H9 (cell line): Measurements from ENCODE around the gene TMPRSS7. TPM values are rescaled to one million over a fixed set of nuclear protein-coding genes. Genes with fewer than 3 reads are reported as not detected.

ENCODE experiments used
- DNase-seq: peaks from one replicate; pipeline ENCODE4 v3.0.0-alpha.2; 2017
- H2AFZ ChIP-seq: one replicate; pipeline ENCODE4 v1.6.1; 2013; ENCODE audit warnings: mild to moderate bottlenecking, low read length, control low read depth, moderate library complexity
- H2AK5ac ChIP-seq: 2 replicates; pipeline ENCODE4 v1.6.1; 2013; ENCODE audit warnings: low read length, control low read depth, mixed read lengths; ENCODE audit not compliant: insufficient read length
- H2BK120ac ChIP-seq: one replicate; pipeline ENCODE4 v1.6.1; 2013; ENCODE audit warnings: low read depth, mild to moderate bottlenecking, low read length, control low read depth, inconsistent platforms; ENCODE audit not compliant: poor library complexity, severe bottlenecking
- H2BK12ac ChIP-seq: 2 replicates; pipeline ENCODE4 v1.6.1; 2013; ENCODE audit warnings: low read length, control low read depth, mixed read lengths, low read depth; ENCODE audit not compliant: insufficient read length
- H2BK15ac ChIP-seq: 2 replicates; pipeline ENCODE4 v1.6.1; 2013; ENCODE audit warnings: low read depth, low read length, control low read depth
- H2BK20ac ChIP-seq: one replicate; pipeline ENCODE4 v1.6.1; 2013; ENCODE audit warnings: low read depth, mild to moderate bottlenecking, low read length, control low read depth, inconsistent platforms; ENCODE audit not compliant: poor library complexity, severe bottlenecking
- H2BK5ac ChIP-seq: 2 replicates; pipeline ENCODE4 v1.6.1; 2013; ENCODE audit warnings: low read length, control low read depth, mixed read lengths; ENCODE audit not compliant: insufficient read length
- H3K14ac ChIP-seq: 2 replicates; pipeline ENCODE4 v1.6.1; 2013; ENCODE audit warnings: low read length, control low read depth; ENCODE audit not compliant: insufficient read depth
- H3K18ac ChIP-seq: 2 replicates; pipeline ENCODE4 v1.6.1; 2013; ENCODE audit warnings: low read depth, mild to moderate bottlenecking, mixed read lengths, low read length, control low read depth; ENCODE audit not compliant: insufficient read length
- H3K23ac ChIP-seq: 2 replicates; pipeline ENCODE4 v1.6.1; 2013; ENCODE audit warnings: low read length, control low read depth, mixed read lengths, low read depth; ENCODE audit not compliant: insufficient read length
- H3K23me2 ChIP-seq: 2 replicates; pipeline ENCODE4 v1.6.1; 2013; ENCODE audit warnings: low read depth, mild to moderate bottlenecking, mixed read lengths, low read length, control low read depth; ENCODE audit not compliant: insufficient read length, poor library complexity, severe bottlenecking
- H3K27ac ChIP-seq: 2 replicates; pipeline ENCODE4 v1.5.1; 2013; ENCODE audit warnings: low read length, control low read depth, mixed read lengths, low read depth; ENCODE audit not compliant: insufficient read length
- H3K27me3 ChIP-seq: 2 replicates; pipeline ENCODE4 v1.6.1; 2013; ENCODE audit warnings: low read length, control low read depth, inconsistent platforms; ENCODE audit not compliant: insufficient read depth
- H3K4ac ChIP-seq: 2 replicates; pipeline ENCODE4 v1.6.1; 2013; ENCODE audit warnings: low read depth, mild to moderate bottlenecking, control low read depth, inconsistent platforms, low read length, moderate library complexity
- H3K4me1 ChIP-seq: 2 replicates; pipeline ENCODE4 v1.6.1; 2013; ENCODE audit warnings: low read length, control low read depth, inconsistent platforms; ENCODE audit not compliant: insufficient read depth
- H3K4me2 ChIP-seq: 2 replicates; pipeline ENCODE4 v1.6.1; 2013; ENCODE audit warnings: low read length, control low read depth, mixed read lengths; ENCODE audit not compliant: insufficient read length, insufficient read depth
- H3K56ac ChIP-seq: 2 replicates; pipeline ENCODE4 v1.6.1; 2013; ENCODE audit warnings: low read depth, mild to moderate bottlenecking, mixed read lengths, low read length, control low read depth; ENCODE audit not compliant: insufficient read length
- H3K79me1 ChIP-seq: 2 replicates; pipeline ENCODE4 v1.6.1; 2013; ENCODE audit warnings: low read depth, mild to moderate bottlenecking, moderate library complexity, low read length, control low read depth, inconsistent platforms; ENCODE audit not compliant: insufficient read depth, poor library complexity, severe bottlenecking
- H3K79me2 ChIP-seq: 2 replicates; pipeline ENCODE4 v1.6.1; 2013; ENCODE audit warnings: low read length, control low read depth, inconsistent platforms; ENCODE audit not compliant: insufficient read depth
- H3K9ac ChIP-seq: 2 replicates; pipeline ENCODE4 v1.6.1; 2013; ENCODE audit warnings: low read length, control low read depth, mixed read lengths; ENCODE audit not compliant: insufficient read length; ENCODE audit errors: extremely low read depth
- H3K9me3 ChIP-seq: one replicate; pipeline ENCODE4 v1.6.1; 2013; ENCODE audit warnings: low read depth, low read length, inconsistent platforms; ENCODE audit not compliant: control insufficient read depth
- H3T11ph ChIP-seq: one replicate; pipeline ENCODE4 v1.6.1; 2013; ENCODE audit warnings: mild to moderate bottlenecking, low read length, control low read depth, inconsistent platforms
- H4K20me1 ChIP-seq: one replicate; pipeline ENCODE4 v1.6.1; 2013; ENCODE audit not compliant: control insufficient read depth, insufficient read length, insufficient read depth
- H4K5ac ChIP-seq: 2 replicates; pipeline ENCODE4 v1.6.1; 2013; ENCODE audit warnings: low read depth, mild to moderate bottlenecking, mixed read lengths, low read length, control low read depth; ENCODE audit not compliant: insufficient read length
- H4K8ac ChIP-seq: replicated peaks from 2 replicates; pipeline ENCODE4 v1.6.1; 2013; ENCODE audit warnings: low read length, control low read depth, mixed read lengths, low read depth; ENCODE audit not compliant: insufficient read length
- H4K91ac ChIP-seq: 2 replicates; pipeline ENCODE4 v1.6.1; 2013; ENCODE audit warnings: low read depth, mild to moderate bottlenecking, moderate library complexity, mixed read lengths, low read length, control low read depth; ENCODE audit not compliant: insufficient read length
- H3K27ac Mint-ChIP-seq, 3 experiments: 2 replicates in 2 of 3; 3 replicates in 1 of 3; pipeline ENCODE4 v1.8.0; 2020 to 2021; ENCODE audit warnings: mixed read lengths in 3 of 3, mild to moderate bottlenecking in 1 of 3, moderate library complexity in 1 of 3
- H3K27me3 Mint-ChIP-seq: 2 replicates; pipeline ENCODE4 v1.8.0; 2021; ENCODE audit warnings: low read depth, mild to moderate bottlenecking, moderate library complexity, mixed read lengths
- H3K36me3 Mint-ChIP-seq, 3 experiments: 2 replicates in 2 of 3; 3 replicates in 1 of 3; pipeline ENCODE4 v1.8.0; 2020 to 2021; ENCODE audit warnings: low read depth in 3 of 3, mixed read lengths in 3 of 3; ENCODE audit not compliant: insufficient read depth in 1 of 3
- H3K4me1 Mint-ChIP-seq, 2 experiments: 2 replicates each; pipeline ENCODE4 v1.8.0; 2020; ENCODE audit warnings: mixed read lengths in 2 of 2
- H3K4me3 Mint-ChIP-seq, 2 experiments: 2 replicates in 1 of 2; 3 replicates in 1 of 2; pipeline ENCODE4 v1.8.0; 2020 to 2021; ENCODE audit warnings: mild to moderate bottlenecking in 2 of 2, mixed read lengths in 2 of 2, moderate library complexity in 1 of 2
- H3K9me3 Mint-ChIP-seq, 2 experiments: 2 replicates in 1 of 2; 3 replicates in 1 of 2; pipeline ENCODE4 v1.8.0; 2020; ENCODE audit warnings: mild to moderate bottlenecking in 2 of 2, mixed read lengths in 2 of 2, moderate library complexity in 1 of 2
- WGBS: extraction: QIAGEN DNeasy Blood & Tissue Kit; methylation state at CpG from one replicate; pipeline ENCODE4 v1.1.7; 2013; ENCODE audit warnings: missing lambda C conversion rate, low lambda C conversion rate, mixed read lengths; ENCODE audit not compliant: insufficient read length; ENCODE audit errors: extremely low coverage; 5-methylcytosine and 5-hydroxymethylcytosine counted together
- total RNA-seq: library from RNA; stranded (reverse); gene quantifications from 2 replicates; pipeline ENCODE4 v1.2.1, GENCODE V29; 2021
- TF ChIP-seq, protein P1 (sequence below): fragments of 200-600 bp; sonication (generic); conservative IDR thresholded peaks from 3 replicates; pipeline ENCODE4 v1.8.0; 2021; ENCODE audit warnings: antibody characterized with exemption, mild to moderate bottlenecking

TMPRSS7 gene
- total RNA-seq, 1 experiment from 2014 or later = not detected

- Histone ChIP-seq H3K27me3 (no peaks in the 10 kb centered on the region), H4K5ac (no peak overlapping the region), H4K8ac (no peak overlapping the region), H3K9ac (no peak overlapping the region), H4K20me1 (no peaks in the 10 kb centered on the region), H2BK15ac (no peak overlapping the region), H3K27ac (no peak overlapping the region), H3K4me2 (no peak overlapping the region), H2BK120ac (no peak overlapping the region), H3K14ac (no peak overlapping the region), H3K23ac (no peak overlapping the region), H2AFZ (no peak overlapping the region), H4K91ac (no peak overlapping the region), H3T11ph (no peak overlapping the region), H2BK20ac (no peak overlapping the region), H3K9me3 (no peaks in the 10 kb centered on the region), H3K4ac (no peak overlapping the region), H3K18ac (no peak overlapping the region), H3K4me1 (peaks cover 7% of the 10 kb centered on the region; the same call in 1 of the 2 replicates), H3K56ac (no peak overlapping the region), H3K23me2 (no peaks in the 10 kb centered on the region), H3K79me2 (no peaks in the 10 kb centered on the region), H2BK12ac (no peak overlapping the region), H3K79me1 (no peaks in the 10 kb centered on the region), H2AK5ac (no peak overlapping the region), H2BK5ac (no peak overlapping the region)
- WGBS = no CpG with 5 or more reads among the region's 2 CpGs
- Mint-ChIP-seq H3K4me3 (no peak overlapping the region), H3K27ac (no peak overlapping the region), H3K36me3 (peaks cover 2 to 10% (median 7%) of the 10 kb centered on the region in 3 experiments; a peak in 5 of 7 replicates), H3K4me1 (peaks cover 45 to 50% of the 10 kb centered on the region in 2 experiments), H3K9me3 (no peaks in the 10 kb centered on the region; a peak in 1 of 5 replicates), H3K27me3 (no peaks in the 10 kb centered on the region)
- DNase-seq = no peak
- TF ChIP-seq, protein P1, sequence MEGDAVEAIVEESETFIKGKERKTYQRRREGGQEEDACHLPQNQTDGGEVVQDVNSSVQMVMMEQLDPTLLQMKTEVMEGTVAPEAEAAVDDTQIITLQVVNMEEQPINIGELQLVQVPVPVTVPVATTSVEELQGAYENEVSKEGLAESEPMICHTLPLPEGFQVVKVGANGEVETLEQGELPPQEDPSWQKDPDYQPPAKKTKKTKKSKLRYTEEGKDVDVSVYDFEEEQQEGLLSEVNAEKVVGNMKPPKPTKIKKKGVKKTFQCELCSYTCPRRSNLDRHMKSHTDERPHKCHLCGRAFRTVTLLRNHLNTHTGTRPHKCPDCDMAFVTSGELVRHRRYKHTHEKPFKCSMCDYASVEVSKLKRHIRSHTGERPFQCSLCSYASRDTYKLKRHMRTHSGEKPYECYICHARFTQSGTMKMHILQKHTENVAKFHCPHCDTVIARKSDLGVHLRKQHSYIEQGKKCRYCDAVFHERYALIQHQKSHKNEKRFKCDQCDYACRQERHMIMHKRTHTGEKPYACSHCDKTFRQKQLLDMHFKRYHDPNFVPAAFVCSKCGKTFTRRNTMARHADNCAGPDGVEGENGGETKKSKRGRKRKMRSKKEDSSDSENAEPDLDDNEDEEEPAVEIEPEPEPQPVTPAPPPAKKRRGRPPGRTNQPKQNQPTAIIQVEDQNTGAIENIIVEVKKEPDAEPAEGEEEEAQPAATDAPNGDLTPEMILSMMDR = no peak
Measured at GRCh38 chr3:112121577-112122547, 87.3 kb downstream of the TMPRSS7 start.
